Stimulated activated CD8-positive, alpha-beta memory T cell treated with anti-CD3 and anti-CD28 coated beads, Interleukin-7, amount 100 ng/mL, for 24 hours (primary cell): ENCODE results near the gene EFEMP1.

Experiments used
- DNase-seq: peaks from one replicate; pipeline ENCODE4 v3.0.0-alpha.2; 2020; ENCODE audit warnings: low read depth

Gene EFEMP1

DNA sequence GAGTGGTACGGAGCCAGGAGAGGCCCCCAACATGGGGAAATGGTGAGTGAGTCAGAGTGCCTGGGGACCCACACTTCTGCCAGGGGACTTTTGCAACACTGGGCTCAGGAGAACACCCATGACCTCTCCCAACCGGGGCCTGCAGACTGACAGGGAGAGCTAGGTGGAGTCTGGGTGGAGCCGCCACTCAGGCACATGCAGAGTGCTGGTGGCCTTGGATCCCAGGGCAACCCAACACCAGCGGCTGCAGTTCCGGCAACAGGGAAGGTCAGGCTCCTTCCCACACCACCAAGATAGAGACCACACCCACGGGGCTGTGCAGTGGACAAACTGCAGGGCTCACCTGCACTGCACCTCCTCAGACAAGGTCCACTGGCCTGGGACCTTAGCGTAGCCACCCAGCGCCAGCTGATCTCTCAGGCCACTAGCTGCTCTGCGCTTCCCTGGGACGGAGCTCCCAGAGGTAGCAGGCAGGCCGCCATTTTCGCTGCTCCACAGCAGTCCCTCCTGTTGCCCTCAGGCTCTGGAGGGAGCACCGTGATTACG is 99.0 kb downstream of the EFEMP1 start:
- no peak for DNase-seq
